ENCODE measurements around the gene PPP5C. TPM values are rescaled to one million over a fixed set of nuclear protein-coding genes. Genes with fewer than 3 reads are reported as not detected.

Gene PPP5C
- total RNA-seq, 1 donor from 2014 or later: 31.3 TPM

- FAIRE-seq: no peak
- Histone ChIP-seq H3K36me3 (ENCODE audit: control insufficient read depth, insufficient read depth, low read length) (peaks cover 35% of the 10 kb centered on the region), H3K4me3 (ENCODE audit: low read depth, low read length) (no peak overlapping the region), H3K27me3 (ENCODE audit: control insufficient read depth, insufficient read depth, low read length) (no peaks in the 10 kb centered on the region)
- DNase-seq (ENCODE audit: low read depth): no peak
- no peak for TF ChIP-seq CTCF (IDR thresholded peaks at IDR 0.05; ENCODE audit: insufficient read depth, low read length, severe bottlenecking)
Observed at GRCh38 chr19:46384396-46384795, 37.5 kb downstream of the PPP5C start.

DNA sequence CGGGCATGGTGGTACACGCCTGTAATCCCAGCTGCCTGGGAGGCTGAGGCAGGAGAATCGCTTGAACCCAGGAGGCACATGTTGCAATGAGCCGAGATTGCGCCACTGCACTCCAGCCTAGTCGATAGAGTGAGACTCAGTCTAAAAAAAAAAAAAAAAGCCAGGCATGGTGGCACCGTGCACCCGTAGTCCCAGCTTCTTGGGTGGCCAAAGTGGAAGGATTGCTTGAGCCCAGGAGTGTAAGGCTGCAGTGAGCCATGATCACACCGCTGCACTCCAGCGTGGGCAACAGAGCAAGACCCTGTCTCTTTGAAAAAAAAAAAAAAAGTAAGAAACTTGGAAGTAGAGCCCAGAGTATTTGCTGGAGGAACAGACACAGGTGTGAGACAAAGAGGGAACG is 38.7 kb downstream of the PPP5C start:
- no peak for TF ChIP-seq CTCF (IDR thresholded peaks at IDR 0.05; ENCODE audit: insufficient read depth, low read length, severe bottlenecking)
- Histone ChIP-seq H3K4me3 (ENCODE audit: low read depth, low read length) (no peak overlapping the region), H3K27me3 (ENCODE audit: control insufficient read depth, insufficient read depth, low read length) (no peaks in the 10 kb centered on the region), H3K36me3 (ENCODE audit: control insufficient read depth, insufficient read depth, low read length) (peaks cover 42% of the 10 kb centered on the region)
- DNase-seq (ENCODE audit: low read depth) (no peak), FAIRE-seq (no peak)

- FAIRE-seq (no peak), DNase-seq (ENCODE audit: low read depth) (no peak)
- Histone ChIP-seq H3K27me3 (ENCODE audit: control insufficient read depth, insufficient read depth, low read length) (no peaks in the 10 kb centered on the region), H3K36me3 (ENCODE audit: control insufficient read depth, insufficient read depth, low read length) (peaks cover 44% of the 10 kb centered on the region), H3K4me3 (ENCODE audit: low read depth, low read length) (no peak overlapping the region)
- TF ChIP-seq CTCF (IDR thresholded peaks at IDR 0.05; ENCODE audit: insufficient read depth, low read length, severe bottlenecking): no peak
Observed at GRCh38 chr19:46386151-46386550, 39.3 kb downstream of the PPP5C start.

- FAIRE-seq: no peak
- H3K27me3 ChIP-seq (ENCODE audit: control insufficient read depth, insufficient read depth, low read length): no peaks in the 10 kb centered on the region
- H3K4me3 ChIP-seq (ENCODE audit: low read depth, low read length): no peak overlapping the region
- DNase-seq (ENCODE audit: low read depth): no peak
- TF ChIP-seq CTCF (IDR thresholded peaks at IDR 0.05; ENCODE audit: insufficient read depth, low read length, severe bottlenecking): no peak
- peaks cover 44% of the 10 kb centered on the region for H3K36me3 ChIP-seq (ENCODE audit: control insufficient read depth, insufficient read depth, low read length)
Observed at GRCh38 chr19:46386996-46387712, 40.3 kb downstream of the PPP5C start.

DNA sequence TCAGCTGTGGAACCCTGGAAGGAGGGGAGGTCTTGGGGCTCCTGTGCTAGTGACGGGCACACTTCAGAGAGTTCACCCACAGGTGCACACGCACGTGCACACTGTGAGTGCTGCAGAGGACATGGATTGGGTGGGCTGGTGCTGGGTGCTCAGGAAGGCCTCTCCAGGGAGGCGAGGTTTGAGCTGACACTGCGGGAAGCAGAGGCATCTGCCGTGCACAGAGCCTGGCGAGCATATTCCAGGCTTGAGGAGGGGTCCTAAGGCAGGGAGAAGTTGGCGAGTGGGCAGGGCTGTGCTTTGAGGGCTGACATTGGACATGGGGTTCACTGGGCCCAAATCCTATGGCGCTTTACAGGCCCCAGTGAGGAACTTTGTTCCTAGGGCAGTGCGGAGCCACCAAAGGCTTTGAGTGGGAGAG is 40.8 kb downstream of the PPP5C start:
- peaks cover 44% of the 10 kb centered on the region for H3K36me3 ChIP-seq (ENCODE audit: control insufficient read depth, insufficient read depth, low read length)
- TF ChIP-seq CTCF (IDR thresholded peaks at IDR 0.05; ENCODE audit: insufficient read depth, low read length, severe bottlenecking): no peak
- FAIRE-seq: no peak

More for the DNA sequence above, 40.8 kb downstream of the PPP5C start:
- Histone ChIP-seq H3K27me3 (ENCODE audit: control insufficient read depth, insufficient read depth, low read length) (no peaks in the 10 kb centered on the region), H3K4me3 (ENCODE audit: low read depth, low read length) (no peak overlapping the region)
- DNase-seq (ENCODE audit: low read depth): no peak
